Muscle layer of colon (tissue), 2 donors: ENCODE data around the gene RERG.

Experiments
- H3K27ac ChIP-seq: one replicate; pipeline ENCODE4 v1.7.0; 2013; ENCODE audit warnings: low read depth, mild to moderate bottlenecking, low read length, moderate library complexity
- H3K27me3 ChIP-seq, 2 donors: one replicate each; pipeline ENCODE4 v1.7.0; 2013; ENCODE audit warnings: low read length in 2 of 2, mild to moderate bottlenecking in 2 of 2; ENCODE audit not compliant: insufficient read depth in 2 of 2, control insufficient read depth in 1 of 2
- H3K36me3 ChIP-seq: one replicate; pipeline ENCODE4 v1.7.0; 2013; ENCODE audit warnings: mild to moderate bottlenecking, low read length; ENCODE audit not compliant: insufficient read depth
- H3K4me1 ChIP-seq: one replicate; pipeline ENCODE4 v1.7.0; 2013; ENCODE audit warnings: mild to moderate bottlenecking, low read length; ENCODE audit not compliant: insufficient read depth
- H3K4me3 ChIP-seq, 2 donors: one replicate each; pipeline ENCODE4 v1.7.0; 2013; ENCODE audit warnings: low read length in 2 of 2, low read depth in 1 of 2, mild to moderate bottlenecking in 1 of 2, moderate library complexity in 1 of 2
- H3K9ac ChIP-seq: one replicate; pipeline ENCODE4 v1.7.0; 2013; ENCODE audit warnings: low read length
- H3K9me3 ChIP-seq: one replicate; pipeline ENCODE4 v1.7.0; 2013; ENCODE audit warnings: mild to moderate bottlenecking, low read length
- donor health status: abdominal sarcoma.
- donor health status: Adenocarcinoma of cecum.

RERG gene

GRCh38 chr12:15059123-15059522 lies 162.1 kb downstream of the RERG start:
- no peak overlapping the region for H3K27ac ChIP-seq
- no peak overlapping the region for H3K4me3 ChIP-seq
- H3K36me3 ChIP-seq = no peaks in the 10 kb centered on the region
- no peak overlapping the region for H3K9ac ChIP-seq
- no peaks in the 10 kb centered on the region for H3K9me3 ChIP-seq
- H3K4me1 ChIP-seq = no peaks in the 10 kb centered on the region
- no peaks in the 10 kb centered on the region for H3K27me3 ChIP-seq
